Endodermal cell (in vitro differentiated cells): ENCODE data around the gene IL16. TPM values are rescaled to one million over a fixed set of nuclear protein-coding genes. Genes with fewer than 3 reads are reported as not detected.

ENCODE experiments used
- DNase-seq: peaks from one replicate; pipeline ENCODE4 v3.0.0-alpha.2; 2017
- H3K27ac ChIP-seq: 2 replicates; pipeline ENCODE4 v1.5.1; 2013; ENCODE audit warnings: mild to moderate bottlenecking, low read depth, low read length, moderate library complexity
- H3K27me3 ChIP-seq: 2 replicates; pipeline ENCODE4 v1.6.1; 2013; ENCODE audit warnings: mild to moderate bottlenecking, low read length, moderate library complexity; ENCODE audit not compliant: insufficient read depth, control insufficient read depth, poor library complexity, severe bottlenecking
- H3K36me3 ChIP-seq: 2 replicates; pipeline ENCODE4 v1.7.0; 2013; ENCODE audit warnings: mild to moderate bottlenecking, low read length, moderate library complexity; ENCODE audit not compliant: control insufficient read depth, insufficient read depth
- H3K4me1 ChIP-seq: one replicate; pipeline ENCODE4 v1.7.0; 2013; ENCODE audit warnings: low read length; ENCODE audit not compliant: control insufficient read depth, insufficient read depth
- H3K4me3 ChIP-seq: 2 replicates; pipeline ENCODE4 v1.5.1; 2013; ENCODE audit warnings: mild to moderate bottlenecking, low read length, moderate library complexity
- H3K9ac ChIP-seq: 2 replicates; pipeline ENCODE4 v1.6.1; 2013; ENCODE audit warnings: mild to moderate bottlenecking, low read length, moderate library complexity; ENCODE audit not compliant: poor library complexity, severe bottlenecking; ENCODE audit errors: extremely low read depth
- H3K9me3 ChIP-seq: 2 replicates; pipeline ENCODE4 v1.6.1; 2013; ENCODE audit warnings: mild to moderate bottlenecking, low read length, moderate library complexity; ENCODE audit not compliant: control insufficient read depth
- H3K27ac Mint-ChIP-seq: 2 replicates; pipeline ENCODE4 v1.8.0; 2020; ENCODE audit warnings: mixed read lengths
- H3K27me3 Mint-ChIP-seq: 2 replicates; pipeline ENCODE4 v1.8.0; 2021; ENCODE audit warnings: mild to moderate bottlenecking, mixed read lengths; ENCODE audit not compliant: insufficient read depth
- H3K36me3 Mint-ChIP-seq: 2 replicates; pipeline ENCODE4 v1.8.0; 2020; ENCODE audit warnings: low read depth, mixed read lengths
- H3K4me1 Mint-ChIP-seq: 2 replicates; pipeline ENCODE4 v1.8.0; 2020; ENCODE audit warnings: mixed read lengths
- H3K4me3 Mint-ChIP-seq: 2 replicates; pipeline ENCODE4 v1.8.0; 2020; ENCODE audit warnings: mild to moderate bottlenecking, moderate library complexity, mixed read lengths
- H3K9me3 Mint-ChIP-seq: 2 replicates; pipeline ENCODE4 v1.8.0; 2020; ENCODE audit warnings: mild to moderate bottlenecking, mixed read lengths
- CTCF ChIP-seq: fragments of 200-600 bp; sonication (generic); conservative IDR thresholded peaks from 2 replicates; pipeline ENCODE4 v1.5.0; 2021; ENCODE audit warnings: antibody characterized with exemption, mild to moderate bottlenecking
- WGBS, 2 experiments: methylation state at CpG; one replicate each; pipeline versions ENCODE4 v1.1.5 to v1.1.7; 2013; ENCODE audit warnings: missing lambda C conversion rate in 2 of 2, mixed read lengths in 1 of 2; ENCODE audit not compliant: insufficient coverage in 1 of 2, insufficient read length in 1 of 2; 5-methylcytosine and 5-hydroxymethylcytosine counted together
- total RNA-seq, 2 donors: library from RNA; stranded (reverse); fragmentation: NEBNext Ultra II Directional in 1 of 2; extraction: Animal tissue kit (Norgen Biotek cat#: 25700) in 1 of 2; gene quantifications; 2 replicates in 1 of 2; 3 replicates in 1 of 2; pipeline ENCODE4 v1.2.1, GENCODE V29; 2021

Gene IL16
- total RNA-seq, 2 donors from 2014 or later, result 0.13 to 0.24 TPM

GRCh38 chr15:81191701-81192100 is 5.0 kb upstream of the IL16 start:
- Mint-ChIP-seq H3K27me3 (no peaks in the 10 kb centered on the region), H3K27ac (no peak overlapping the region), H3K4me3 (no peak overlapping the region), H3K36me3 (no peaks in the 10 kb centered on the region), H3K4me1 (no peaks in the 10 kb centered on the region), H3K9me3 (no peaks in the 10 kb centered on the region)
- H3K36me3 ChIP-seq, result no peaks in the 10 kb centered on the region
- TF ChIP-seq CTCF, result no peak
- no peak for DNase-seq
- WGBS, 2 experiments, result 86 to 96% methylated on average over 3 of the region's 3 CpGs
- no peaks in the 10 kb centered on the region for H3K9me3 ChIP-seq
- H3K27ac ChIP-seq, result no peak overlapping the region
- H3K4me1 ChIP-seq, result no peaks in the 10 kb centered on the region
- H3K4me3 ChIP-seq, result no peak overlapping the region
- no peaks in the 10 kb centered on the region for H3K27me3 ChIP-seq
- no peak overlapping the region for H3K9ac ChIP-seq

- Mint-ChIP-seq H3K27ac (no peak overlapping the region), H3K4me1 (peaks cover 10% of the 10 kb centered on the region), H3K9me3 (no peaks in the 10 kb centered on the region), H3K4me3 (no peak overlapping the region), H3K36me3 (no peaks in the 10 kb centered on the region), H3K27me3 (peaks cover 3% of the 10 kb centered on the region)
- no peak overlapping the region for H3K9ac ChIP-seq
- H3K4me1 ChIP-seq, result no peaks in the 10 kb centered on the region
- TF ChIP-seq CTCF, result no peak
- WGBS, 2 experiments, result 84 to 96% methylated on average over 2 to 5 of the region's 5 CpGs
- no peak overlapping the region for H3K27ac ChIP-seq
- no peaks in the 10 kb centered on the region for H3K9me3 ChIP-seq
- no peak for DNase-seq
- no peaks in the 10 kb centered on the region for H3K27me3 ChIP-seq
- no peak overlapping the region for H3K4me3 ChIP-seq
- no peaks in the 10 kb centered on the region for H3K36me3 ChIP-seq
Observed at GRCh38 chr15:81194723-81195122, 2.0 kb upstream of the IL16 start.

- no peaks in the 10 kb centered on the region for H3K36me3 Mint-ChIP-seq
- WGBS, 2 experiments, result 85% methylated on average over 8 of the region's 8 CpGs; no CpG with 5 or more reads in 1 of the 2 experiments
- Histone ChIP-seq H3K9me3 (no peaks in the 10 kb centered on the region), H3K9ac (no peak overlapping the region), H3K27ac (no peak overlapping the region), H3K27me3 (no peaks in the 10 kb centered on the region), H3K4me1 (no peaks in the 10 kb centered on the region), H3K36me3 (no peaks in the 10 kb centered on the region), H3K4me3 (no peak overlapping the region)
- no peaks in the 10 kb centered on the region for H3K9me3 Mint-ChIP-seq
- no peak overlapping the region for H3K4me3 Mint-ChIP-seq
- no peak for DNase-seq
- no peak for TF ChIP-seq CTCF
- peaks cover 10% of the 10 kb centered on the region for H3K4me1 Mint-ChIP-seq
- H3K27ac Mint-ChIP-seq, result no peak overlapping the region
- peaks cover 3% of the 10 kb centered on the region for H3K27me3 Mint-ChIP-seq
Observed at GRCh38 chr15:81195339-81195864, 1.3 kb upstream of the IL16 start.
